NCI-H345 (cell line): ENCODE measurements around the gene KCND3.

Source experiments
- DNase-seq: peaks from one replicate; lab custom pipeline; 2025; lab: John Stamatoyannopoulos, UW

Gene KCND3

GRCh38 chr1:111989531-111990025, at the start of gene KCND3:
Gene KCND3, minus strand, starts transcription at chr1:111989668.
- peak; percentile 37 for DNase-seq

DNA sequence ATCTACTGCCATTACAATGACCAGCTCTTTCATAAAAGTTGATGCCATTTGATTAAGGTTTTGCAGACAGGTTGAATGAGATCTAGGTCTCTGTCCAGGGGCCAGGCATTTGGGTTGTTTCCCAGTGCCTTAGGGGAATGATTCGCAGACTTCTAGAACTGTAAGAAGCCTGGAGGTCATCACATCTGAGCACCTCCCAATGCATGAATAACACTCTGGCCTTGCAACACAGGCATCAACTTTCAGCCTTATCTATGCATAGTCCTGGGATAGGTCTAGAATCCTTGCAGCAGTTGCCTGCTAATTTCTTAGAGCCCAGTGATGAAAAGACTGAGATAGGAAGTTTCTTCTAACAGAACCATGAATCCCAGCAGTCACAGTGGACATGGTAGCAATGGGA, 44.8 kb upstream of the KCND3 start:
- no peak for DNase-seq

DNA sequence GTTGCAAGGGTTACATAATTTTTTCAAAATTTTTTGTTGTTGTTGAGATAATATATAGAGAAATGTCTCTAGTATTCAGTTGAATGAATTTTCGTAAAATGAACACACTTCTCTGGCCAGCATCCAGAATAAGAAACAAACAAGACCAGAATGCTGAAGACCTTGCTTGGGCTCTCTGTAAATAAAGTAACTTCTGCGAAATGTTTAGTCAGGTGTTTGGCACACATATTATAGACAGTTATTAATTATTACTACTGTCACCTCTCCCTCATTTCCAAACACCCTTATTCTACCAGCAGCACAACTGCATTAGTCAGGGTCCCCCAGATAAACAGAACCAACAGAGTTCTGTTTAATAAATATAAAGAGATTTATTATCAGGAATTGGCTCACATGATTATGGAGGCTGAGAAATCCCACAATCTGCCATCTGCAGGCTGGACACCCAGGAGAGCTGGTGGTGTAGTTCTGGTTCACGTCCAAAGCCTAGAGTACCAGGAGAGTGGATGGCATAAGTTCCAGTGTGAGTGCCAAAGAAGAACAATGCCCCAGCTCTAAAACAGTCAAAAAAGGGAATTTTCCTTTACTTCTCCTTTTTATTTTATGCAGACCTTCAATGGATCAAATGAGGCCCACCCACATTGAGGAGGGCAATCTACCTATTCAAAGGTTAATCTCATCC, 44.1 kb upstream of the KCND3 start:
- DNase-seq = no peak

DNA sequence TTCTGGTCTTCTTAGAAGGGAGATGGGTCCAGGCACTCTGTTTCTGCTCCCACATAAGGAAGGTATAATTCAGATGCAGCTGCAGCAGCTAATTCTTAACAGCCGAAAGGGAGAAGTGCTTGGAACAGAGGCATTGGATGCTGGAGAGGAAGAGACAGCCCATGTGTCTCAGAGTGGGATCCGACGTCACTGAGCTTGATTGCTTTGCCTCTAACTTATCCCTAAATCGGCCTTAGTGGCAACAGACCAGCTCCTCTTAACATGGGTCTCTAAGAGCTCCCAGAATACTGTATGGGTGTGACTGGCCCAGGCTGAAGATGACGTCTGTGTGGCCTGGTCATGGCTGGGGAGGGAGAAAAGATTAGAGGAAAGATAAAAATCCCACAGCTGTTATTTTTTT, 40.7 kb upstream of the KCND3 start:
- no peak for DNase-seq

GRCh38 chr1:112027696-112028095, 38.2 kb upstream of the KCND3 start:
- no peak for DNase-seq

DNA sequence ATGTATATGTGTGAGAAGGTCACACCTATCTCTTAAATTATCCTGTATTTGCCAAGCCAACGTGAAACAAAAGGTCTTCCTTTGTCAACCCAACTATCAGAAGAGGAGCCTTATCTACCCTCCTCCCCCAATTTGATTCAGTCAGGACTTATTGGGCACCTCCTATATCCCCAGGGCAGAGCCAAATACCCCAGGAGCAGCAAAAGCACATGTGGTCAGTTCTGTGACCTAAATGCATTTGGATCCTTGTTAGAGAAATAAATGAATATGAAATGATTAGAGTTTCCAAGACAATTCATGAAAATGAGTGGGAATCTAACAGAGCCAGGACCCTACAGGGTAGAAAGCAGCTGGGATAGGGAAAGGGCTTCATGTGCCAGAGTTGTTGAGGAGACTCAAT, 37.0 kb upstream of the KCND3 start:
- DNase-seq = no peak

DNA sequence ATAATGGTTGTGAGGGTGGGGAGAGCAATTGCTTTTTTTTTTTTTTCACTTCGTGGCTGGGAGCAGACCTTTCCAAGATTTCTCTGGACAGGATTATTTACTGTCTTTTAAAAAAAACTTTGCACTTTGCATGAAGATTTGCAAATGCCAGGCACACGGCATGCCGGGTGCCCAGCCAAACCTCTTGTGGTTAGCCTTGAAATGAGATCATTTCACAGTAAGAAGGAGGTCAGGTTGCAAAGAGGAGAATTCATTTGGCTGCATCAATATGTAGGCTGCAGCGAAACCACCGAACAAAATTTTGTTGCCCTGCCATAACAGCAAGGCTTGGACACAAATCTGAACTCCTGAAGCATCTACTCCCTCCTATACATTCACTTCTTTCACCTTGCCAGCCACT, 36.5 kb upstream of the KCND3 start:
- DNase-seq = no peak

DNA sequence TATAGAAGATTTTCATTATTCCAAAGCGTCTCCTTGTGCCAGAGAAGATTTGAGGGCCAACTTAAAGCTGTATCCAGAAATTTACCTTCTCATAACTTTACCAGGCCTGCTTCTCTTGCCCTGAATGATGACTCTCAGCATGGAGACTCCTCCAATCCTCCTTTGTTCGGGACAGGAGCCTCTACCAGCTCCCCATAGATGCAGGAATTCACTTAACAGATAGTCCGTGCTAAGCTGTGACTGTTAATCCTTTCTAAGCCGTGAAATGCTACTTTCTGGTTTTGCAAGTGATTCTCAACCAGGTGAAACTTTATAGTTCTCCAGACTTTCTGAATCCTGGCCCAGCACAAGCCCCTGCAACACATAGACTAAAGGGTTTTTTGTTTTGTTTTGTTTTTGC, 31.8 kb upstream of the KCND3 start:
- DNase-seq = no peak

DNA sequence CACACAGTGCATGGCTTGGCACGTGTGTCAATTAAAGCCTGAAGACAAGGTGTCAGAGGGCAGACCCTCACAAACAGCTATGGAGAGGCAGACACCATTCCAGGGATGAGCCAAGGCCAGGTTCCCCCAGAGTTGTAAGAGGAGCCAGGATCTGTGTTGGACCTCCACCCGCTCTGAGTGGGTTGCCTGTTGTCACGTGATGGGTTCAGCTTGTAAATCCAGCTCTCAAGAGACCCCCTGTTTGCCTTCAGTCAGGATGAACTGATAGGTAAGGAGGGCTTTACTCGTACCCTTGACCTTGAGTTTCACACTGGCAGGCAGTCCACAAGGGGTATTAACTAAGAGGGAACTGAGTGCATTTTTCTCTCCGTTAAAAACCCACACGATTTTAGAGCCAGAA, 27.7 kb upstream of the KCND3 start:
- no peak for DNase-seq

DNA sequence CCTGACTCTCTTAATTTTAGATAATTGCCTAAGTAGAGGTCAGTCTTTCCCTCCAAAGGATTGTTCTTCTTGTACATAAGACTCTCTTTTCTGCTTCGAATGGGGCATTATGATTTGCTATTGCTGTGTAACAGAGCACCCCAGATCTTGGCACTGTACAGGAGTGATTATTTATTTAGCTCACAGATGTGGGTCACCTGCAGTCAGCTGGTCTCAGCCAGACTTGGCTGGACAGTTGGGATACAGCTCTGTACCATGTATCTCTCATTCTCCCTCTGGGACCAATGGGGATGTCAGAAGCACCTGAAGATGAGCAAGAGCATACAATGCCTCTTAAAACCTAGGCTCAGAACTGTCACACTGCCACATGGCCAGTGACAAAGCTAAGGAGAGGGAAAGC, 23.4 kb upstream of the KCND3 start:
- DNase-seq = no peak

DNA sequence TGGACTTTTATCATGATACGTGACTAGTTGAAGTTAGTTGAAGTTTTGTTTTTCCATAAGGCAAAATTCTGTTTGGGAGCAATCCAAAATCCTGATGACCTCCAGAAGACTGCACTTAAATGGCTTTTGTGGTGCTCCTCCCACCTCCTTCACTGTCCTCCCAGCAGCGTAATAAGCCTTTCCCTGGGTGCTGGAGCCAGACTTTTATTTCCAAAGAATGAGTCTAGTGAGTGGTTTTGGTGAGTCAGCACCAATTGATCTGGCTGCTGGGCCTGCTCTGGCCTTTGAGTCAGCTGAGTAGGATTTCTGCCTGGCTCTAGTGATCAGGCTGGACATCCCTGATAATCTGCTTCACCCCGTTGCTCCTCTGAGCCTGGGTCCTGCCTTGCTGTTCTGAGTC, 21.7 kb upstream of the KCND3 start:
- DNase-seq = no peak

DNA sequence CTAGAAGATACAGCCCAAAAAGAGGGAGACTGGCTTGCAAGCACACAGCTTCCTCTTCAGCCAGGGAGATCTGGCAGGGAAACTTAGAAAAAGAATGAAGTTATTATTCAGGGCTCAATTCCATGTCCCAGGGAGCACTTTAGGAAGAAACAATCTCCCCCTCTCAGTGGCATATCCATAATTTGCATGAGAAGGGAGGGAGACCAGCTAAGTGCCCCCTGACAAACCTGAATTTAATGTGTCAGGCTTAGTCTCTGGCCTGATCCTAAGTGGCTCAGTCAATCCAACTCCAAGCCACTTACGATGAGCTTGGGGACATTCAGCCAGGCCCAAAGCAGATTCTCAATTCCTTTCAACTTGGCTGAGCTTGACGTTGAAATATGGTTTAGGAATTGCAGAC, 17.7 kb upstream of the KCND3 start:
- no peak for DNase-seq

DNA sequence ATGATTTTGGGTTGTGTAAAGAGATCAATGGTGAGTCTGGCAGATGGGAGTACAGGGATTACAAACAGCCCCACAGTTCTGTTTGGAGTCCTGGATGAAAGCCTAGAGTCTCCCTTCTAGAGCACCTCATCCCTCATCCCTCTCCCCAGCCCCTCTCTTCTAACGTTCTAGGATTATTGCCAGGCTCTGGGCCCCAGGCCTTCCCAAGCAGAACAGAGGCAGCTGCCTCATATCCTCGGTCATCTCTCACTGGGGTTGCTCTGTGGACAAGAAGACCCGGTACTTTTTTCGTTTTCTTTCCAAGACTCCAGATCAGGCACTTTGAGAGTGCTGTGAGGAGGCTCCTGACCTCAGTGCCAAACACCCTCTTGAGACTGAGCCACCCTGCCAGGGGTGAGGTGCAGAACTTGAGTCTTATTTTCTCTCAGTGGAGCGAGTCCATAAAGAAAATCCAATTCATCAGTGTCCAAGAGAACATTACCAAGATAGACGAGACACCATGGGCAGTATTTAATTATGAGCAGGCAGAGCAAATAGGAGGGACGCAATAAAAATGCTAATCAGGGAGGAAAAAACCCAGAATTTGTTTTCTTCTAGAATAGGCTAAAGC, 17.1 kb upstream of the KCND3 start:
- no peak for DNase-seq

GRCh38 chr1:112004076-112004475, 14.6 kb upstream of the KCND3 start:
- no peak for DNase-seq

GRCh38 chr1:112002514-112002913, 13.0 kb upstream of the KCND3 start:
- DNase-seq = no peak

DNA sequence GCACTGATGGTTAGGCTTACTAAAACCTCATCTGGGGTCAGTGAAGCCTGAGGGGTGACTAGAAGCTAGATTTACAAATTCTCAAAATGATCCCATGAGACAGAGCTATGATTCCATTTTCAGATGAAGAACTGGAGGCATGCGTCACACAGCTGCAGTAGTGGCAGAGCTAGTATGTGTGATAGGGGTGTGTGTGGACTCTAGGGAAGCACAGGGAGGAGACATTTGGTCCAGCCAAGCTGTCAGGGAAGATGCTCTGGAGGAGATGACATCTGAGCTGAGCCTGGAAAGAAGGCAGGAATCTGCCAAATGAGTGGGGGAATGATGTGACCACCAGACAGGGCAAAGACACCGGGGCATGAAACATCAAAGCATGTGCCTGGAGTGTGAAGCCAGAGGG, 12.0 kb upstream of the KCND3 start:
- no peak for DNase-seq

GRCh38 chr1:112000048-112000447, 10.6 kb upstream of the KCND3 start:
- DNase-seq = no peak

DNA sequence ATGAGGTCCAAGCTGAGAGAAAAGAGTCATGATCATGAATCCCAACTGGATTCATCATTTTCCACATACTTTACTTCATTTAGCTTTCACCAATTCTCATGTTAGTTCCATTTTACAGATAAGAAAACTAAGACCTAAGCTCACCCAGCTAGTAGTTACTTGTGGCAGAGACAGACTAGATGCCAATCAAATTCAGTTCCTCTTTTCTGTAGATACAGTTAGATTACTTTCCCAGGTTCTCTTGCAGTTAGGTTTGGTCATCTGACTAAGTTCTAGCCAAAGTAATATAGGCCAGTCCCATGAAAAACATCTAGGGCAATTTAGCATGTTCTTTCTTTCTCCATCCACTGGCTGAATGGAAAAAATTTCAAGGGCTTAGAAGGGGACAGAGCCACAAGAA, 8.9 kb upstream of the KCND3 start:
- no peak for DNase-seq

DNA sequence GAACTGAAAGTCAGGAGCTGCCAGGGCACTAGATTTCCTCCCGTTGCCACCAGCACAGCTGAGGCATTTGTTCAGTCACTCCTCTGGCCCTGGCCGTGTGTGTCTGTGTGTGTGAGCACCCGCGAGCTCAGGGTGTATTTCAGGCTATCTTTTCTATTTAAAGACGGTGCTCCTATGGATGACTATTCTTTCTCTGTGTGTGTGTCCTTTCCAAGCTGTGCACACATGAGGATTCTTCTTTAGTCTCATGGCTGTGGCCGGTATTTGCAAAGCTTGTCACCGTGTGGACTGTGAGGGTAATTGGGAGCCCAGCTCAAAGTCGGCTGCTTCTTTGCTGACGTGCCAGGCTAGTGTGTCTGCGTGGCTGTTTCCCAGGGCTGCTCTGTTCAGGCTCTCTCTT, 3.0 kb upstream of the KCND3 start:
- no peak for DNase-seq

GRCh38 chr1:111990878-111991718, 1.6 kb upstream of the KCND3 start:
- peak; percentile 83 for DNase-seq

GRCh38 chr1:111990026-111990877, 784 bp upstream of the KCND3 start:
- peak; percentile 20 for DNase-seq
